SK-N-MC (cell line): ENCODE data around the gene CHD1L.
"Not testable (repeated sequence)": the region's sequence is repeated elsewhere in the genome, so short reads cannot be mapped to it uniquely, and the experiment has no call there.

Experiments used
- DNase-seq: peaks from one replicate; pipeline ENCODE4 v3.0.0-alpha.2; 2011; ENCODE audit warnings: low read depth, low spot score
- H3K27ac ChIP-seq: fragments of 200-600 bp; sonication (generic); 2 replicates; pipeline ENCODE4 v1.5.1; 2016; ENCODE audit warnings: mixed run types
- H3K36me3 ChIP-seq: fragments of 200-600 bp; sonication (generic); 2 replicates; pipeline ENCODE4 v1.6.1; 2017; ENCODE audit warnings: antibody characterized with exemption, low read length, mixed read lengths; ENCODE audit not compliant: insufficient read depth
- H3K4me3 ChIP-seq: fragments of 200-600 bp; sonication (generic); 2 replicates; pipeline ENCODE4 v1.5.1; 2016
- H3K9ac ChIP-seq: fragments of 200-600 bp; sonication (generic); 2 replicates; pipeline ENCODE4 v1.8.0; 2017; ENCODE audit warnings: mixed run types, mixed read lengths; ENCODE audit not compliant: insufficient read length
- H3K9me3 ChIP-seq: fragments of 200-600 bp; sonication (generic); 2 replicates; pipeline ENCODE4 v1.6.1; 2017; ENCODE audit warnings: low read depth, mild to moderate bottlenecking, antibody characterized with exemption, low read length, moderate library complexity, mixed read lengths
- EZH2 ChIP-seq: fragments of 200-600 bp; sonication (generic); IDR thresholded peaks from one replicate; pipeline ENCODE4 v1.6.1; 2017; ENCODE audit warnings: antibody characterized with exemption
- FOXP2 ChIP-seq: optimal IDR thresholded peaks from 2 replicates; pipeline ENCODE3; 2011; ENCODE audit warnings: mild to moderate bottlenecking, moderate library complexity; ENCODE audit not compliant: insufficient read depth; ENCODE audit errors: extremely low read length, control extremely low read depth
- POLR2AphosphoS5 ChIP-seq: IDR thresholded peaks from 2 replicates; pipeline ENCODE4 v1.6.1; 2012; ENCODE audit warnings: mild to moderate bottlenecking, low read depth, low read length, borderline replicate concordance

The CHD1L gene

DNA sequence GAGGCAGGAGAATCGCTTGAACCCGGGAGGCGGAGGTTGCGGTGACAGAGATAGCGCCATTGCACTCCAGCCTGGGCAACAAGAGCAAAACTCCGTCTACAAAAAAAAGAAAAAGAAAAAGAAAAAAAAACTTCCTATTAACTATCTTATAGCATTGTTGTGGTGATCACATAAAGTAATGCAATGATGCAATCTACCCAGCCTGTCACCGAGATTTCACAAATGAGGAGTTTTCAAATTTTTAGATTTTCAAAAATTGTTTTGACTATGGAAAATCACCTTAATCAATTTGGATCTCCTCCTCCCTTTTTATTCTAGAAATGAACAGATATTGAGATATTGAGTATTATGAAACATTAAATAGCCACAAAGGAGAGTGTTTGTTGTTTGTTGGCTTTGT, 25.3 kb upstream of the CHD1L start:
- TF ChIP-seq POLR2AphosphoS5 (no peak), FOXP2 (no peak), EZH2 (no peak)
- no peak for DNase-seq
- Histone ChIP-seq H3K36me3 (no peaks in the 10 kb centered on the region), H3K4me3 (no peak overlapping the region), H3K27ac (no peak overlapping the region), H3K9me3 (no peaks in the 10 kb centered on the region), H3K9ac (no peak overlapping the region)

- TF ChIP-seq EZH2 (no peak), FOXP2 (no peak), POLR2AphosphoS5 (no peak)
- Histone ChIP-seq H3K4me3 (no peak overlapping the region), H3K36me3 (no peaks in the 10 kb centered on the region), H3K9ac (no peak overlapping the region), H3K27ac (no peak overlapping the region), H3K9me3 (no peaks in the 10 kb centered on the region)
- DNase-seq: no peak
Measured at GRCh38 chr1:147218606-147219005, 23.9 kb upstream of the CHD1L start.

DNA sequence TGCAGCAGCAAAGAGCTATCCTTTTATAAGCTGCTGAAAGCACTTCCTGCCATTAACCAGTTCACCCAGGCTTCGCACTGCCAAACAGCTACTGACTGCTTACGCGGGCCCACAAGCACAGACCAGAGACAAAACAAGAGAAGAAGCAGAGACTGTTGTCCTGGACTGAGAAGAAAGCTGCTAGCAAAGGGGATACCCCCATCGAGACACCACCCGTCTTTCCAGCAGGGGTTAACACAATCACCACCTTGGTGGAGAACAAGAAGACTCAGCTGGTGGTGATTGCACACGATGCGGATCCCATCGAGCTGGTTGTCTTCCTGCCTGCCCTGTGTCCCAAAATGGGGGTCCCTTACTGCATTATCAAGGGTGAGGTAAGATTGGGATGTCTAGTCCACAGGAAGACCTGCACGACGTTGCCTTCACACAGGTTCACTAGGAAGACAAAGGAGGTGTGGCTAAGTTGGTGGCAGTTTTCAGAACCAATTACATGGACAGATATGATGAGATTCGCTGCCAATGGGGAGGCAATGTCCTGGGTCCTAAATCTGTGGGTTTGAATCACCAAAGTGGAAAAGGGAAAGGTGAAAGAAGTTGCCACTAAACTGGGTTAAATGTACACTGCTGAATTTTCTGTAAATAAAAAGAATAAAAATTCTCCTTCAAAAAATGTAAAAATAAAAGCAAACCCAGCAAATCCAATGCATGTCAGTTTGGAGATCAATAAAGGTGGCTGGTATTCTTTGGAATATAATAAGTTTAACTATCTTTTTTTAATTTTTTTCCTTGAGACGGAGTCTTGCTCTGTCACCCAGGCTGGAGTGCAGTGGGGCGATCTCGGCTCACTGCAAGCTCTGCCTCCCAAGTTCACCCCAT, 18.5 kb upstream of the CHD1L start:
- no peak for DNase-seq
- Histone ChIP-seq H3K4me3 (no peak overlapping the region), H3K36me3 (no peaks in the 10 kb centered on the region), H3K9ac (no peak overlapping the region), H3K9me3 (no peaks in the 10 kb centered on the region), H3K27ac (no peak overlapping the region)
- TF ChIP-seq FOXP2 (no peak), EZH2 (no peak), POLR2AphosphoS5 (no peak)

DNA sequence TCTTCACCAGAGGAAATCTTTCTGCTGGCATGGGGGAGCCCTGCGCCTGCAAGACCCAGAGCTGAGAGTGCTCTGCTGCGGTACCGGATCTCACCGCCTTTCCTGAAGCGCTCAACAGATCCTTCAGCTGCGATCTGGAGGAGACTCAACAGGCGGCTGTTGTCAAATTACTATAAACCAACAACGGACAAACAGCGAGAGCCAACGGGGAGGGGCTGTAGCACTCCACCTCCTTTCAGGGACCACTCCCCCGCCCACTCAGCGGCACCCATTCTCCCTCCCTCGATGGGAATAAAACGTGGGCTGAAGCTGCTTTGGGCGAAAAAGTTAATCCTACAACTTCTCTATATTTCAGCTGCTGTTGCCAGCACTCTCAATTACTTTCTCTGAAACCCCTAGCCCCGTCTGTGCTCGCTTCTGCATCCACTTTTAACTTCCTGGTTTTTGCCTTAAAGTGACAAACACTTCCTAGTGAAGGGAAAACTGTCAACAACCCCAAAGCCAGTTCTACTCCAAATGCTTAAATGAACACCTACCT, 17.2 kb upstream of the CHD1L start, which contains the start of gene FMO5:
FMO5 (minus strand) TSS at position 147 of the 538 bp plus-strand sequence. CDS start 310 bp downstream, outside the sequence.
- Histone ChIP-seq H3K4me3 (no peak within 1 kb of the TSS), H3K9me3 (no peaks in the 10 kb centered on the region), H3K9ac (no peak within 1 kb of the TSS), H3K36me3 (no peaks in the 10 kb centered on the region), H3K27ac (no peak within 1 kb of the TSS)
- no peak for DNase-seq
- no peak for TF ChIP-seq POLR2AphosphoS5
- no peak for TF ChIP-seq EZH2
- TF ChIP-seq FOXP2: no peak

DNA sequence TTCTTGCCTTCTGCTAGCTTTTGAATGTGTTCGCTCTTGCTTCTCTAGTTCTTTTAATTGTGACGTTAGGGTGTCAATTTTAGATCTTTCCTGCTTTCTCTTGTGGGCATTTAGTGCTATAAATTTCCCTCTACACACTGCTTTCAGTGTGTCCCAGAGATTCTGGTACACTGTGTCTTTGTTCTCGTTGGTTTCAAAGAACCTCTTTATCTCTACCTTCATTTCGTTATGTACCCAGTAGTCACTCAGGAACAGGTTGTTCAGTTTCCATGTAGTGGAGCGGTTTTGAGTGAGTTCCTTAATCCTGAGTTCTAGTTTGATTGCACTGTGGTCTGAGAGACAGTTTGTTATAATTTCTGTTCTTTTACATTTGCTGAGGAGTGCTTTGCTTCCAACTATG, 11.5 kb upstream of the CHD1L start:
- H3K9me3 ChIP-seq, H3K36me3 ChIP-seq, H3K9ac ChIP-seq, H3K4me3 ChIP-seq, H3K27ac ChIP-seq, DNase-seq: not testable (repeated sequence)

- not testable (repeated sequence) for H3K4me3 ChIP-seq, DNase-seq, H3K9me3 ChIP-seq, H3K9ac ChIP-seq, H3K27ac ChIP-seq, H3K36me3 ChIP-seq
Measured at GRCh38 chr1:147233903-147234302, 8.6 kb upstream of the CHD1L start.

DNA sequence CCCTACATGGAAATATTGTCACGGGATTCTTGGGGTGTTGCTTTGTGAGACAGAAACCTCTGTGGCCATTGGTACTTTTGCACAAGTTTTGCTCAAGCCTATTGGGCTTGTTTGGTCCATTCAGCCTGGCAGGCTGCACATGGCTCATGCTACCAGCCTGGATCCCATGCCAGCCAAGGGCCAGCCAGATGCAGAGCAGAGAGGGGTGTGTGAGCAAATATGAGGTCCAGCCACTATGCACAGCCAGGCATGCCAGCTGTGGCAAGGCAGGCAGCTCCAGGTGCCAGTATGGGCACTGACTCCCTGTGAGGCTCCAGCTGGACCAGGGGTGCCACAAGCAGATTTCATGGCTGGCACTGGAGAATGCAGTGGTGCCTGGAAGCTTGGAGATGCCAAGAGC, 6.7 kb upstream of the CHD1L start:
- Histone ChIP-seq H3K9me3 (no peaks in the 10 kb centered on the region), H3K9ac (no peak overlapping the region), H3K27ac (no peak overlapping the region), H3K36me3 (no peaks in the 10 kb centered on the region), H3K4me3 (no peak overlapping the region)
- DNase-seq: no peak
- TF ChIP-seq POLR2AphosphoS5 (no peak), FOXP2 (no peak), EZH2 (no peak)

GRCh38 chr1:147236448-147236847, 6.0 kb upstream of the CHD1L start:
- no peaks in the 10 kb centered on the region for H3K9me3 ChIP-seq
- H3K36me3 ChIP-seq: no peaks in the 10 kb centered on the region
- no peak for DNase-seq
- TF ChIP-seq EZH2 (no peak), FOXP2 (no peak), POLR2AphosphoS5 (no peak)
- no peak overlapping the region for H3K4me3 ChIP-seq
- no peak overlapping the region for H3K27ac ChIP-seq
- no peak overlapping the region for H3K9ac ChIP-seq

GRCh38 chr1:147236959-147237791, 5.3 kb upstream of the CHD1L start:
- no peak for DNase-seq
- Histone ChIP-seq H3K9me3 (no peaks in the 10 kb centered on the region), H3K9ac (no peak overlapping the region), H3K27ac (no peak overlapping the region), H3K36me3 (no peaks in the 10 kb centered on the region), H3K4me3 (no peak overlapping the region)
- no peak for TF ChIP-seq FOXP2
- TF ChIP-seq POLR2AphosphoS5: no peak
- no peak for TF ChIP-seq EZH2
